22Rv1 (cell line): ENCODE measurements around the gene NUDT5.

Experiments used
- CTCF ChIP-seq: fragments of 450-650 bp; IDR thresholded peaks from 2 replicates; pipeline ENCODE4 v1.5.1; 2017; ENCODE audit warnings: mild to moderate bottlenecking
- ZFX ChIP-seq: fragments of 450-650 bp; IDR thresholded peaks from 2 replicates; pipeline ENCODE4 v1.6.1; 2017; ENCODE audit warnings: antibody characterized with exemption, borderline replicate concordance

GRCh38 chr10:12195603-12196506 lies at the start of gene NUDT5, which contains the start of gene CDC123:
- TF ChIP-seq CTCF (no peak), ZFX (no peak)
